NT2/D1 (cell line): ENCODE measurements around the gene OTUD1.

ENCODE experiments used
- SUZ12 ChIP-seq: IDR thresholded peaks from 2 replicates; pipeline ENCODE4 v1.6.1; 2011; ENCODE audit not compliant: insufficient read length, insufficient read depth; ENCODE audit errors: extremely low read depth
- YY1 ChIP-seq: IDR thresholded peaks from 2 replicates; pipeline ENCODE4 v1.6.1; 2011; ENCODE audit not compliant: insufficient read length, insufficient read depth
- ZNF274 ChIP-seq: IDR thresholded peaks from 2 replicates; pipeline ENCODE4 v1.6.1; 2011; ENCODE audit warnings: mild to moderate bottlenecking, low read depth, low read length

- TF ChIP-seq SUZ12 (no peak), YY1 (no peak), ZNF274 (no peak)
Measured at GRCh38 chr10:23437963-23438546, 820 bp upstream of the OTUD1 start.
